ENCODE results near the gene IL17B. TPM values are rescaled to one million over a fixed set of nuclear protein-coding genes. Genes with fewer than 3 reads are reported as not detected.

IL17B gene
- total and polyA plus RNA-seq, 9 of the 15 experiments (the other 6 are each of a cell fraction or from before 2014, with no cell fraction given), result 0.28 to 2.6 (median 0.53) TPM; not detected in 2

DNA sequence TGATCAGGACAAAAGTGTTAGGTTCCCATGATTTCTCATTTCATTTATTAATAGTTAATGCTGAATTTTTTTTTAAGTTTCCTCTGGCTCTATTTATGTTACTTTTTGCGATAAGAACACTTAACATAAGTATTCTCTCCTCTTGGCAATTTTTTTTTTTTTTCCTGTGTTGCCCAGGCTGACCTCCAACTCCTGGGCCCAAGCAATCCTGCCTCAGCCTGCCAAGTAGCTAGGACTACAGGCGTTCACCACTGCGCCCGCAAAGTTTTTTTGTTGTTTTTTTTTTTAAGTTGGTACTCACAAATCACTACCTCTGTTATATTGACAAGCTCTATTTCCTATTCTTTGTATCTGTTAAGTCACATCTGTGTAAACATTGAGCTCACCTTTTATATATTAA lies 26.9 kb downstream of the IL17B start:
- DNase-seq (ENCODE audit: extremely low read depth in 1 of 4, low spot score in 3 of 4) (no peak), FAIRE-seq (no peak), ATAC-seq (no peak)
- no peaks in the 10 kb centered on the region for H3K27me3 ChIP-seq (ENCODE audit: control insufficient read depth in 2 of 2, insufficient read depth in 2 of 2, low read length in 2 of 2)
- H3K4me1 ChIP-seq (replicated peaks in 1 of 2; ENCODE audit: control insufficient read depth in 2 of 2, insufficient read depth in 2 of 2, low read length in 2 of 2), result peaks cover 6 to 16% of the 10 kb centered on the region in 2 experiments; a peak in 3 of 5 replicates
- no peak overlapping the region for H3K9ac ChIP-seq (ENCODE audit: insufficient read depth in 1 of 2, low read depth in 2 of 2, low read length in 2 of 2)
- H3K9me3 ChIP-seq (replicated peaks; ENCODE audit: control insufficient read depth, insufficient read depth, low read depth, low read length), result no peaks in the 10 kb centered on the region
- H4K20me1 ChIP-seq (replicated peaks; ENCODE audit: control insufficient read depth, insufficient read depth, low read length), result no peaks in the 10 kb centered on the region
- H3K4me3 ChIP-seq, result no peak overlapping the region
- no peak overlapping the region for H3K4me2 ChIP-seq (ENCODE audit: insufficient read depth, low read length)
- no peak overlapping the region for H3K27ac ChIP-seq (ENCODE audit: extremely low read depth, low read depth, low read length)
- intact Hi-C loops (cut with micrococcal nuclease), result no loop called here
- BruUV-seq (replicated peaks), result no TSS peak
- peaks cover 44% of the 10 kb centered on the region for H3K79me2 ChIP-seq (ENCODE audit: control insufficient read depth, insufficient read depth, low read length)
- ChIA-PET CTCF (ENCODE audit: low intra/inter-chr PET ratio) (no interaction called here), POLR2A (interaction anchor here (0.6 to 2.0 kb wide), 6 partner anchors 9 to 726 kb away, joined by 3 to 4 read pairs (median 3); partner anchors contain the start of gene CSNK1A1)
- WGBS (ENCODE audit: insufficient coverage, low coverage, missing lambda C conversion rate), result 96% methylated on average over 4 of the region's 4 CpGs
- H3K36me3 ChIP-seq (ENCODE audit: control insufficient read depth, insufficient read depth, low read length), result peaks cover 88% of the 10 kb centered on the region
- in situ Hi-C loops (cut with MboI), result no loop called here
- no peaks in the 10 kb centered on the region for H3K9me1 ChIP-seq (ENCODE audit: control insufficient read depth, insufficient read depth, low read length)
- H2AFZ ChIP-seq (ENCODE audit: low read depth, low read length), result no peak overlapping the region
- TF ChIP-seq, protein P1, sequence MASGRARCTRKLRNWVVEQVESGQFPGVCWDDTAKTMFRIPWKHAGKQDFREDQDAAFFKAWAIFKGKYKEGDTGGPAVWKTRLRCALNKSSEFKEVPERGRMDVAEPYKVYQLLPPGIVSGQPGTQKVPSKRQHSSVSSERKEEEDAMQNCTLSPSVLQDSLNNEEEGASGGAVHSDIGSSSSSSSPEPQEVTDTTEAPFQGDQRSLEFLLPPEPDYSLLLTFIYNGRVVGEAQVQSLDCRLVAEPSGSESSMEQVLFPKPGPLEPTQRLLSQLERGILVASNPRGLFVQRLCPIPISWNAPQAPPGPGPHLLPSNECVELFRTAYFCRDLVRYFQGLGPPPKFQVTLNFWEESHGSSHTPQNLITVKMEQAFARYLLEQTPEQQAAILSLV (tag; IDR thresholded peaks at IDR 0.05), result no peak
- no peak for TF ChIP-seq HDAC6 (IDR thresholded peaks at IDR 0.05; ENCODE audit: low read depth, low read length)
- TF ChIP-seq ZFP1 (CRISPR knock-in tag; IDR thresholded peaks at IDR 0.05), result no peak
- TF ChIP-seq ZNF165 (CRISPR knock-in tag; IDR thresholded peaks at IDR 0.05; ENCODE audit: borderline replicate concordance), result no peak
- no peak for TF ChIP-seq MITF (IDR thresholded peaks at IDR 0.05)
- no peak for TF ChIP-seq ARID3A (IDR thresholded peaks at IDR 0.05; ENCODE audit: borderline replicate concordance, low read depth, low read length)
- no peak for TF ChIP-seq E2F8 (IDR thresholded peaks at IDR 0.05; ENCODE audit: low read depth, partially characterized antibody)
- no peak for TF ChIP-seq TAF15 (IDR thresholded peaks at IDR 0.05; ENCODE audit: low read depth, low read length)
- no peak for TF ChIP-seq ZNF586 (CRISPR knock-in tag; conservative IDR thresholded peaks at IDR 0.05)
- TF ChIP-seq ZNF395 (CRISPR knock-in tag; IDR thresholded peaks at IDR 0.05), result no peak
- TF ChIP-seq TARDBP (IDR thresholded peaks at IDR 0.05), result no peak
- TF ChIP-seq EWSR1 (IDR thresholded peaks at IDR 0.05; ENCODE audit: borderline replicate concordance, low read depth, partially characterized antibody), result no peak
- TF ChIP-seq ZNF133 (CRISPR knock-in tag; IDR thresholded peaks at IDR 0.05), result no peak
- no peak for TF ChIP-seq STAG1 (CRISPR knock-in tag; IDR thresholded peaks at IDR 0.05; ENCODE audit: borderline replicate concordance)

Measured in K562 (cell line).